DMS79 (cell line): ENCODE results near the gene CORO1C.

Source experiments
- DNase-seq: peaks from one replicate; lab custom pipeline; 2025; lab: John Stamatoyannopoulos, UW

The CORO1C gene

DNA sequence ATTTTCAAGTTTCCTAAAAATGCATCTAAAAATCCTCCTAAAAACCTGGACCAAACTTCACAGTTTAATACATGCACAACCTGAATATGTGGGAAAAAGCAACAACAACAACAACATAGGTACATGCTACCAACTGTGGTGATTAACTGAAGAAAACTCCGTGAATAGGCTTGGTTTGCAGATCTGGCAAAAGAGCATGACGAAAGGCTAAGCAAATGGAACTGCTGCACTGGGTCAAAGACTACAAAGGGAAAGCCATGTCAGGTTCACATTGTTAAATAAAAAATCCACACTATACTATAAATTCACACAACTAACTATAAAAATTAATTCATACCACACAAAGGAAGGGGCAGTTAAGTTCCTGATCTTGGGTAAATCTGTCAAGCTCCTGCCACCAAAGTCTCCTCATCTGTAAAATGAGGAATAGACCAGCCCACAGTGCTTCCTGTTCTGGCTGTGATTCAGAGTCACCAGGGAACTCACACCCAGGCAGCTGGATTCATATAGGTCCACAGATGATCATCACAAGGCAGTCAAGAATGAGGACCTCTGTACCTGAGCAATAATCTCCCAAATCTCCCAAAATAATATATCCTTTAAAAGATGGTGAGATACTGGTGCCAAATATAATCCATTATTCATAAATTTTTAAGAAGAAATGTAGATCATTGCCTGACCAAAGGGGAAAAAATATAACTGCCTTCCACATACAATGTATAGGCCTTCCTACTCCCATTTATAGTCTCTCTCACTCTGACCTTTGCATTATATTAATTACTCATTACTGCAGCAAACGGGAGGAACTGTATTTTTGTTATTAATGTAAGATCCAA, 7.0 kb downstream of the CORO1C start:
- DNase-seq = no peak

DNA sequence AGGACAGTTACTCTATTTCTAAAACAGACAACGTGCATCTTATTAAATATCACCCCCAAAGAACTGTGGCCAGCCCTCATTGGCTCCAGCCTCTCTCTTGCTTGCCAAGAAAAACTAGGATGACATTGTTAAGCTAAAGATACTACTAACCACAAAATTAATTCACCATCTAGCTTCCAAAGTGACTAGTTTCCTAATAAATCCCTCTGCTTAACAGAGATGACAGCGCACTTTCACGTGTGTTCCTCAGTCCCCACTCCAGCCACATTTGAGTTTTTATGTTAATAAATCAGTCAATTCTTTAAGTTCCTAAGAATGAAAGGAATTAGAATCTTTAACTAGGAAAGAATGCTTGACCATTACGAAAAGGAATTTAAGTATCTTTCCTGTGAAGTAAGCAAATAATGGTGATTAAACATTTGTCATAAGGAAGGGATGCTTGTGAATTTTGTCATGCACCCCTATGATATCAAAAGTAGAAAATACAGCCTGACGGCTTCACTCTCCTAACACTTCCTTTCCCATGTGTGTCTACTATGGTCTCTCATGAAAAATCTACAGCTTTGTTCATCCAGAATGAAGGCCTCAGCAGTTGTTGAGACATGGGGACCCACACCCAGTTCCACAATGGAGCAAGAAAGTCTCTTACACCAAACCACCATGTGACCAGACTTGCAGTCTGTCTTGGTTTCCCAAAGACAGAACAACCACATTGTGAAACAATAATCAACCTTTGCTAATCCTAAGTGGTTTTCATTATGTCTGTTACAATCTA, 8.1 kb downstream of the CORO1C start:
- DNase-seq = no peak

GRCh38 chr12:108722463-108722862, 8.9 kb downstream of the CORO1C start:
- DNase-seq = no peak

DNA sequence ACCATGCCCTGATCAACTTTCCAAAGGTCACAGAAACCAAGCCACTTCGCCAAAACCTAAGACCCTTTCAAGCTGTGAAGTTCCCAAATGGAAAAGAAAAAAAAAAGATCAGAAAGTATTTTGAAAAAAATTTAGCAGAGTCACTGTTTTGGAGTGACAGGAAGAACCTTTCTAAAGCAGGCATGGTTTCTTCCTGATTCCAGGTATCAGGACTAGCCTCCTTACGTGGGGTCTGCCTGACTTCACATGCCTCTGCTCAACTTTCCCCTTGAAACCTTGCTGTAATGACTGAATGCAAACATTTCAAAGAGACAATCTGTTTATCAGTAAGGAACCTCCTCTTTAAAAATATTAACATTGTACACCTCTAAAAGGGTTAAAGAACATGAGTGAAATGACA, 9.5 kb downstream of the CORO1C start:
- no peak for DNase-seq

GRCh38 chr12:108720757-108721514, 10.4 kb downstream of the CORO1C start:
- no peak for DNase-seq

- no peak for DNase-seq
These were observed 14.1 kb downstream of the CORO1C start for GRCh38 chr12:108717243-108717642.

DNA sequence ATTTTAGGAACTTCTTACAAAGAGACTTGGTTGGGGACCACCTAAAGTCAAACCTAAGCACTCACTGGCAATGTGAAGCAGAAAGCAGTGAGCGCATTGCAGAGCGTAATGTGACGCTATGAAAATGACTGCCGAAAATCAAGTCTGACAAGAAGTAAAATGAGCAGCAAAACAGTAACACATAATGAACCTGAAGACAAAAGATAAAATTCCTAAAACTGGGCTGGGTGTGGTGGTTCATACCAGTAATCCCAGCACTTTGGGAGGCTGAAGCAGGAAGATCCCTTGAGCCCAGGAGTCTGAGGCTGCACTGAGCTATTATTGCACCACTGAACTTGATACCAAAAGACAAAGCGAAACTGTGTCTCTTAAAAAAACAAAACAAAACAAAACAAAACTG, 16.5 kb downstream of the CORO1C start:
- DNase-seq = no peak

DNA sequence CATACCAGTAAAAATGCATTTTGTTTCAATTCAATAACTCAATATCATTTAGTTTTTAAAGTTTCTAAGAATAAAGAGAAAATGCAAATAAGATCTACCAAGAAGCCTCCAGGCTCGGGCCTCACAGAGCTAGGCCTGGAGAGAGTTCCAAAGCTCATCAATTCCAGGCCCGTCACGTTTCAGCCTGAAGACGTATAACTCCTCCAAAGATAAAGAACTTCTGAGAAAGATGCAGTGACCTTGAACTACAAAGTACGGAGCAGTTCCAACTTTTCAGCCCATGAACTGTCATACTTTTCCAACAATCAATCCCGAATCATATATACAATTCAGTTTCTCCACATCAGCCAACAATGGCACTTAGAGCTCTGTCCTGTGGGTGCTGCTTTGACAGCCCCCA, 17.8 kb downstream of the CORO1C start:
- no peak for DNase-seq

DNA sequence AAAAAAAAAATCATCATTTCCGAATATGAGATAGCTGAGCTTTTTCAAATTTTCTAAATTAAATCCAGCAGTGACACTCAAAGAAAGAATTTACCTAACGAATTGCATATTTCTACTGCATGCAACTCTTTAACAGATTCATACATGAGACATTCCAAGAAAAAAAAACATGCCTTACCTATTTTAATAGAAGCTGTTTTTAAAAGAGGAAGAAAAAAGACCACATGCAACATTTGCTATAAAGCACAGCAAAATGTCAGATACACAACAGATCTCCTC, 18.5 kb downstream of the CORO1C start:
- no peak for DNase-seq

DNA sequence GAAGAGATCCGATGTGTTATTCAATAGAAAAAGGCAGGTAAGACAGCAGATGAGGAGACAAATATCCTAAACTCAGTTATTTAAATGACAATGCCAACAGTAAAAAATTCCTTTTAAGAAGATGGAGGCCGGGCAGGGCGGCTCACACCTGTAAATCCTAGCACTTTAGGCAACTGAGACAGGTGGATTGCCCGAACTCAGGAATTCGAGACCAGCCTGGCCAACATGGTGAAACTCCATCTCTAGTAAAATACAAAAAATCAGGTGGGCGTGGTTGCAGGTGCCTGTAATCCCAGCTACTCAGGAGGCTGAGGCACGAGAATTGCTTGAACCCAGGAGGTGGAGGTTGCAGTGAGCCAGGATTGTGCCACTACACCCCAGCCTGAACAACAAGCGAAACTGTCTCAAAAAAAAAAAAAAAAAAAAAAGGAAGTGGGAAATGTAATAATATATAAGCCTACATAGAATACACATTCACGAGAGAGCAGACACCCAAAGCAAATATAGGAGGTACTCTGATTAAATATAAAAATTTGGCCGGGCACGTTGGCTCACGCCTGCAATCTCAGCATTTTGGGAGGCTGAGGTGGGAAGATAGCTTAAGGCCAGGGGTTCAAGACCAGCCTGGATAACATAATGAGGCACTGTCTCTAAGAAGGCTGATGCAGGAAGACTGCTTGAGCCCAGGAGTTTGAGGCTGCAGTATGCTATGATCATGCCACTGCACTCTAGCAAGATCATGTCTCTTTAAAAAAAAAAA, 19.0 kb downstream of the CORO1C start:
- DNase-seq = no peak

GRCh38 chr12:108711489-108712164, 19.7 kb downstream of the CORO1C start:
- DNase-seq = no peak

DNA sequence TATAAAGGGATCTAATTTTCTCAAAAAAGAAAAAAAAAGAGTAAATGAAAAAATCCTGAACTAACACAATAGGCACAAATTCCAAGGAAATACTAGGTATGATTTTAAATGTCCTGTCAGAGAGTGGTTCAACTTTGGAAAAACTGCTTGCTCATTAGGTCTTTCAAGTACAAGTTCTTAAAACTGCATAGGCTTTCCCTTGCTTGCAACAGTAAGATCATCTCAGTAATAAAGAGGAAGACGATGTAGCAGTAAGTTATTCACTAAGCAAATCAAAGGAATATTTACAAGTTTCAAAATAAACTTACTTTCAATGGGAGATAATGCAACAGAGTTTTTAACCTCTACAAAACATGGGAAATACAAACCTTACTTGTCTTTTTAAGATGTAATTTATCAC, 21.6 kb downstream of the CORO1C start:
- DNase-seq = no peak

GRCh38 chr12:108704527-108704926, 26.8 kb downstream of the CORO1C start:
- DNase-seq = no peak

DNA sequence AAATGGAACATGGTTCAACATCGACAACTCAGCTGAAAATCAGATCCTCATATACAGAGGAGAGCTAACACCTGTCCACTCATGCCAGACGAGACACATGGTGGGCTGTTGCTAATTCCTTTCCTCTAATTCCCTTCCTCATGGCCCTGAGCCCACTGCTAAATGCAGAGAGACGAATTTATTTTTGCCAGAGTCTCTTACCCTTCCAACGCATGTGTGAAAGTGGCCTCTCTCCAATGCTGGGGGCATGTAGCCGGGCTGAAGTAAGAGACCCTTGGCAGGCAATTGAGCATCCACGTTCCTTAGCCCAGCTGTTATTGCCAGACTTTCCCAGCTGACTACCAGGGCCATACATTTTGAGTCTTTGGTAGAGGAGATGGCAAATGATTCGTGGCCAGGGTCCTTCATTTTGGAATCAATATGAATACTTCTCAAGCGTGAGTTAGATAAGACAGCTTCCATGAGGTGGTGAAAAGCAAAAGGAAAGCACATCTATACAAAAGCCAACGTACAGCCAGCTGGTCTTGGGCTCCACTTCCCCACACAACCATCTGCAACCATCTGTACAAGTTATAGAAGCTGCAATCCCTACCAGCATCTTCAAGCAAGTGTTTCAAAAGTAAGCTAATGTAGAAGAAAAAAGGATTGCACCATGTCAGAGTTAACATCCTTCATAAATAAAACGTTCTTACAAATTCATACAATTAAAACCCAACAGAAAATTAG, 28.6 kb downstream of the CORO1C start:
- peak; percentile 53 for DNase-seq

DNA sequence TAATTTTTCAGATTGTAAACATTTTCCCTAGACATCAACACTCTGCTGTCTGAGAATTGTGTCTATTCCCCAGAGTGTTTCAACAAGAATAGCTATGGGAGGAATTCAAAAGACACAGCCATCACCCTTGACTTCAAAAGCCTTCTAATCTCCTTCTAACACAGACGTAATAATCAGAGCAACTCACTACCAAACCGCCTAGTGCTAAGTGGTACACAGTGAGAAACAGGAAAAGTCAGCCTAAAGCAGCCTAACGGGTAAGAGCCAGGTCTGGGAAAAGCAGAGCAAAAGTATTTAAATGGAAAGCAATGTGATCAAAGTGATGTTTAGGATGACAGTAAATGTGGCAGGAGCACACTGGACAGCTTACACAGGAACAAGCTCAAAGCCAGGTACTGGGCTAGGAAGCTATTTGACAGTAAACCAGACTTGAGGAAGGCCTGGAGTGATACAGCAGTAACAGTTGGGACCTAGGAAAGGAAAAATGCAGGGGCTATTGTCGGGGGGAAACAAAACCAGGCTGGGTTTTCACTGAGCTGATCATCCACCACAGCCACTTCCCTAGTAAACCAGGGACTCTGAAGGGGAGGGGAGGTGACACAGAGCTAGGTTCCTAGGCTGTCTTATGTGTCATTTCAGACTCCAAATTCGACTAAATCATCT, 29.4 kb downstream of the CORO1C start:
- peak; percentile 12 for DNase-seq

- DNase-seq = no peak
These were observed 30.3 kb downstream of the CORO1C start for GRCh38 chr12:108700833-108701541.

GRCh38 chr12:108699955-108700563, 31.3 kb downstream of the CORO1C start:
- DNase-seq = no peak

DNA sequence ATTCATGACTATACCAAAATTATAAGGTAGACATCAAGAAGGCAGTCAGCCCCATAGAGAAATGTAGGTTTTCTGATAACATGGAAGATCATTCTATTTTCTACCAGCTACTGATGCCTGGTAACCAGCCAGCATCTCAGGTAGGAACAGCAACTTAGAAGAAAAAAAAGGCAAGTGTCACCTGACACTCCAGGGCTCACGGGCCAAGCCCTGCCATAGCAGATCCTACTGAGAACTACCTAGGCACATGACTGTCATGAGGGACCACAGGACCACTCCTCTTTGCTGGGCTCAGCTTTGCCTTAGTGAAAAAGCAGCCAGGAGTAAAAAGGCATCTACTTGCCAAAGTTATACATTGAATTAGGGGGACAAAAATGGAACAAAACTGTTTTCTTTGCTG, 33.4 kb downstream of the CORO1C start:
- peak; percentile 40 for DNase-seq

GRCh38 chr12:108696996-108697290, 34.4 kb downstream of the CORO1C start:
- no peak for DNase-seq
